GM12878 (cell line): ENCODE measurements around the gene SSX2IP. TPM values are rescaled to one million over a fixed set of nuclear protein-coding genes. Genes with fewer than 3 reads are reported as not detected.

ENCODE experiments used
- ATF7 ChIP-seq: fragments of 450-650 bp; IDR thresholded peaks from 2 replicates; pipeline ENCODE4 v1.6.1; 2016; ENCODE audit warnings: low read depth, mild to moderate bottlenecking
- BCL11A ChIP-seq: IDR thresholded peaks from 2 replicates; pipeline ENCODE4 v1.6.1; 2011; ENCODE audit warnings: low read depth, low read length
- BMI1 ChIP-seq: fragments of 450-650 bp; IDR thresholded peaks from 2 replicates; pipeline ENCODE4 v1.6.1; 2016; ENCODE audit warnings: mild to moderate bottlenecking, moderate library complexity, borderline replicate concordance
- CHD2 ChIP-seq: IDR thresholded peaks from 2 replicates; pipeline ENCODE4 v1.6.1; 2011; ENCODE audit warnings: low read depth, low read length, improper control_type of control experiment, borderline replicate concordance
- CREB1 ChIP-seq: IDR thresholded peaks from 2 replicates; pipeline ENCODE4 v1.6.1; 2012; ENCODE audit warnings: low read depth, mild to moderate bottlenecking, inconsistent platforms
- GABPA ChIP-seq: IDR thresholded peaks from 2 replicates; pipeline ENCODE4 v1.6.1; 2014; ENCODE audit warnings: antibody characterized with exemption, low read depth, mild to moderate bottlenecking, inconsistent platforms
- KDM1A ChIP-seq: fragments of 200-600 bp; sonication (generic); IDR thresholded peaks from 2 replicates; pipeline ENCODE4 v1.6.1; 2016; ENCODE audit warnings: borderline replicate concordance
- MXI1 ChIP-seq: fragments of 150-350 bp; IDR thresholded peaks from 2 replicates; pipeline ENCODE4 v1.6.1; 2011; ENCODE audit warnings: low read depth, mild to moderate bottlenecking, inconsistent platforms, low read length, improper control_type of control experiment
- MYB ChIP-seq: fragments of 150-350 bp; IDR thresholded peaks from 2 replicates; pipeline ENCODE4 v1.6.1; 2014; ENCODE audit warnings: mild to moderate bottlenecking, low read depth, low read length, borderline replicate concordance
- NR2C1 ChIP-seq: fragments of 450-650 bp; IDR thresholded peaks from 2 replicates; pipeline ENCODE4 v1.6.1; 2017; ENCODE audit warnings: antibody characterized with exemption, mild to moderate bottlenecking, moderate library complexity
- POU2F2 ChIP-seq: IDR thresholded peaks from 3 replicates; pipeline ENCODE4 v1.6.1; 2011; ENCODE audit warnings: low read depth, mild to moderate bottlenecking, low read length, borderline replicate concordance
- RELA ChIP-seq: fragments of 450-650 bp; IDR thresholded peaks from 2 replicates; pipeline ENCODE4 v1.8.0; 2014; ENCODE audit warnings: borderline replicate concordance; ENCODE audit not compliant: partially characterized antibody
- SP1 ChIP-seq: IDR thresholded peaks from one replicate; pipeline ENCODE4 v1.6.1; 2011; ENCODE audit warnings: low read depth, low read length
- STAT1 ChIP-seq: fragments of 450-650 bp; conservative IDR thresholded peaks from 2 replicates; pipeline ENCODE4 v1.6.1; 2014; ENCODE audit warnings: antibody characterized with exemption, mild to moderate bottlenecking
- ZNF274 ChIP-seq: IDR thresholded peaks from one replicate; pipeline ENCODE4 v1.8.0; 2011; ENCODE audit not compliant: insufficient read length, insufficient read depth
- ZNF622 ChIP-seq: fragments of 450-650 bp; IDR thresholded peaks from 2 replicates; pipeline ENCODE4 v1.6.1; 2017; ENCODE audit warnings: mild to moderate bottlenecking, inconsistent platforms
- polyA plus RNA-seq, 11 experiments: library from polyadenylated mRNA; depleted of rRNA in 4 of 11; unstranded in 6 of 11; stranded (reverse) in 5 of 11; fragments of >200 nt; fragmentation: Nextera tagmentation in 4 of 11; fragmentation: Illumina TruSeq in 1 of 11; extraction: Ambion mirVana in 4 of 11; extraction: Trizol in 1 of 11; gene quantifications; 1 replicate in 1 of 11; 2 replicates in 10 of 11; pipeline versions ENCODE4 v1.2.1 to v1.2.3, GENCODE V29; 2011 to 2016; ENCODE audit warnings: inconsistent platforms in 2 of 11, missing spikeins in 2 of 11, low read depth in 1 of 11
- total RNA-seq, 4 experiments: library from RNA; depleted of rRNA in 3 of 4; stranded (reverse); fragments of >200 nt in 3 of 4; fragmentation: Illumina TruSeq in 1 of 4; extraction: Trizol in 1 of 4; gene quantifications; 2 replicates each; pipeline versions ENCODE4 v1.2.1 to v1.2.3, GENCODE V29; 2013 to 2021
- TF ChIP-seq, protein P1 (sequence below): fragments of 450-650 bp; formaldehyde crosslinking; IDR thresholded peaks from 2 replicates; pipeline ENCODE4 v1.4.0; 2022; ENCODE audit warnings: mild to moderate bottlenecking, moderate library complexity
- TF ChIP-seq, protein P2 (sequence below): fragments of 450-650 bp; IDR thresholded peaks from 2 replicates; pipeline ENCODE4 v1.6.1; 2014; ENCODE audit warnings: mild to moderate bottlenecking
- TF ChIP-seq, protein P3 (sequence below): IDR thresholded peaks from 2 replicates; pipeline ENCODE4 v1.6.1; 2011; ENCODE audit warnings: borderline replicate concordance, low read depth, mild to moderate bottlenecking, moderate library complexity, low read length; ENCODE audit not compliant: insufficient read depth, poor library complexity, severe bottlenecking
- TF ChIP-seq, protein P4 (sequence below): IDR thresholded peaks from 2 replicates; pipeline ENCODE4 v1.6.1; 2012; ENCODE audit warnings: mild to moderate bottlenecking, low read depth, low read length
- TF ChIP-seq, protein P5 (sequence below): IDR thresholded peaks from 2 replicates; pipeline ENCODE4 v1.6.1; 2011; ENCODE audit warnings: mild to moderate bottlenecking, low read depth, low read length, moderate library complexity; ENCODE audit not compliant: insufficient replicate concordance

Gene SSX2IP
- total and polyA plus RNA-seq, 10 of the 15 experiments (the other 5 are each of a cell fraction or from before 2014, with no cell fraction given), result 3.3 to 14.0 (median 10.4) TPM

DNA sequence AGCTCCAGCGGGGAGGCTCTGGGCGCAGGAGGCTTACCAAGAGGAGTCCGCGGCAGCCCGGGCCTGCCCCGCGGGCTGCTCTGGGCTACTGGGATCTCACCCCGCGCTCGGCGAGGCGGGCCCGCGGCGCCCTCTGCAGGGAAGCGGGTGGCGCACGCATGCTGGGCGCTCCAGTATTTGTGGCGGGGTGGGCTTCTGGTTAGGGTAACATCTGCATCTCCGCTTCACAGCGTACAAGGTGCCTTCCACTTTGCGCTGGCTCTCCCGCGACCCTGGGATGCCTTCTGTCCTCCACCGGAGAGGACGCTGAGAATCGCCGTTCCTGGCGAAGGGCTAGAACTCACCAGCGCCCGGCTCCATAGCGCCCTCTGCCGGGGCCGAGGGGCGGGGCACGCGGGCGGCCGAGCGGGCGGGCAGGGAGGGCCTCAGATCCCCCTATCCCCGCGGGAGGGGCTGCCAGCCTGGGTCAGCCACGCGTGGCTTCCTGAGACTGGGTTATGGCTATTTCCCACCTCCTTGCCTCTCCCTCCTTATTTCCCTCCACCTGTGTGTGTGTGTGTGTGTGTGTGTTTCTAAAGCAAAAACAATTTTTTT lies 69.4 kb downstream of the SSX2IP start (continued):
- TF ChIP-seq, protein P1, sequence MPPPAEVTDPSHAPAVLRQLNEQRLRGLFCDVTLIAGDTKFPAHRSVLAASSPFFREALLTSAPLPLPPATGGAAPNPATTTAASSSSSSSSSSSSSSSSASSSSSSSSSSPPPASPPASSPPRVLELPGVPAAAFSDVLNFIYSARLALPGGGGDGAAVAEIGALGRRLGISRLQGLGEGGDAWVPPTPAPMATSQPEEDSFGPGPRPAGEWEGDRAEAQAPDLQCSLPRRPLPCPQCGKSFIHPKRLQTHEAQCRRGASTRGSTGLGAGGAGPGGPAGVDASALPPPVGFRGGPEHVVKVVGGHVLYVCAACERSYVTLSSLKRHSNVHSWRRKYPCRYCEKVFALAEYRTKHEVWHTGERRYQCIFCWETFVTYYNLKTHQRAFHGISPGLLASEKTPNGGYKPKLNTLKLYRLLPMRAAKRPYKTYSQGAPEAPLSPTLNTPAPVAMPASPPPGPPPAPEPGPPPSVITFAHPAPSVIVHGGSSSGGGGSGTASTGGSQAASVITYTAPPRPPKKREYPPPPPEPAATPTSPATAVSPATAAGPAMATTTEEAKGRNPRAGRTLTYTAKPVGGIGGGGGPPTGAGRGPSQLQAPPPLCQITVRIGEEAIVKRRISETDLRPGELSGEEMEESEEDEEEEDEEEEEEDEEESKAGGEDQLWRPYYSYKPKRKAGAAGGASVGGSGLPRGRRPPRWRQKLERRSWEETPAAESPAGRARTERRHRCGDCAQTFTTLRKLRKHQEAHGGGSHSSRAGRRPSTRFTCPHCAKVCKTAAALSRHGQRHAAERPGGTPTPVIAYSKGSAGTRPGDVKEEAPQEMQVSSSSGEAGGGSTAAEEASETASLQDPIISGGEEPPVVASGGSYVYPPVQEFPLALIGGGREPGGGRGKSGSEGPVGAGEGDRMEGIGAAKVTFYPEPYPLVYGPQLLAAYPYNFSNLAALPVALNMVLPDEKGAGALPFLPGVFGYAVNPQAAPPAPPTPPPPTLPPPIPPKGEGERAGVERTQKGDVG (CRISPR knock-in tag), result no peak
- TF ChIP-seq, protein P2, sequence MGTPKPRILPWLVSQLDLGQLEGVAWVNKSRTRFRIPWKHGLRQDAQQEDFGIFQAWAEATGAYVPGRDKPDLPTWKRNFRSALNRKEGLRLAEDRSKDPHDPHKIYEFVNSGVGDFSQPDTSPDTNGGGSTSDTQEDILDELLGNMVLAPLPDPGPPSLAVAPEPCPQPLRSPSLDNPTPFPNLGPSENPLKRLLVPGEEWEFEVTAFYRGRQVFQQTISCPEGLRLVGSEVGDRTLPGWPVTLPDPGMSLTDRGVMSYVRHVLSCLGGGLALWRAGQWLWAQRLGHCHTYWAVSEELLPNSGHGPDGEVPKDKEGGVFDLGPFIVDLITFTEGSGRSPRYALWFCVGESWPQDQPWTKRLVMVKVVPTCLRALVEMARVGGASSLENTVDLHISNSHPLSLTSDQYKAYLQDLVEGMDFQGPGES, result no peak
- TF ChIP-seq RELA, result peak; percentile 23
- TF ChIP-seq, protein P3, sequence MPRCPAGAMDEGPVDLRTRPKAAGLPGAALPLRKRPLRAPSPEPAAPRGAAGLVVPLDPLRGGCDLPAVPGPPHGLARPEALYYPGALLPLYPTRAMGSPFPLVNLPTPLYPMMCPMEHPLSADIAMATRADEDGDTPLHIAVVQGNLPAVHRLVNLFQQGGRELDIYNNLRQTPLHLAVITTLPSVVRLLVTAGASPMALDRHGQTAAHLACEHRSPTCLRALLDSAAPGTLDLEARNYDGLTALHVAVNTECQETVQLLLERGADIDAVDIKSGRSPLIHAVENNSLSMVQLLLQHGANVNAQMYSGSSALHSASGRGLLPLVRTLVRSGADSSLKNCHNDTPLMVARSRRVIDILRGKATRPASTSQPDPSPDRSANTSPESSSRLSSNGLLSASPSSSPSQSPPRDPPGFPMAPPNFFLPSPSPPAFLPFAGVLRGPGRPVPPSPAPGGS, result no peak
- no peak for TF ChIP-seq SP1
- TF ChIP-seq NR2C1, result no peak
- TF ChIP-seq GABPA, result no peak
- TF ChIP-seq ATF7, result no peak
- TF ChIP-seq ZNF622, result no peak
- TF ChIP-seq, protein P4, sequence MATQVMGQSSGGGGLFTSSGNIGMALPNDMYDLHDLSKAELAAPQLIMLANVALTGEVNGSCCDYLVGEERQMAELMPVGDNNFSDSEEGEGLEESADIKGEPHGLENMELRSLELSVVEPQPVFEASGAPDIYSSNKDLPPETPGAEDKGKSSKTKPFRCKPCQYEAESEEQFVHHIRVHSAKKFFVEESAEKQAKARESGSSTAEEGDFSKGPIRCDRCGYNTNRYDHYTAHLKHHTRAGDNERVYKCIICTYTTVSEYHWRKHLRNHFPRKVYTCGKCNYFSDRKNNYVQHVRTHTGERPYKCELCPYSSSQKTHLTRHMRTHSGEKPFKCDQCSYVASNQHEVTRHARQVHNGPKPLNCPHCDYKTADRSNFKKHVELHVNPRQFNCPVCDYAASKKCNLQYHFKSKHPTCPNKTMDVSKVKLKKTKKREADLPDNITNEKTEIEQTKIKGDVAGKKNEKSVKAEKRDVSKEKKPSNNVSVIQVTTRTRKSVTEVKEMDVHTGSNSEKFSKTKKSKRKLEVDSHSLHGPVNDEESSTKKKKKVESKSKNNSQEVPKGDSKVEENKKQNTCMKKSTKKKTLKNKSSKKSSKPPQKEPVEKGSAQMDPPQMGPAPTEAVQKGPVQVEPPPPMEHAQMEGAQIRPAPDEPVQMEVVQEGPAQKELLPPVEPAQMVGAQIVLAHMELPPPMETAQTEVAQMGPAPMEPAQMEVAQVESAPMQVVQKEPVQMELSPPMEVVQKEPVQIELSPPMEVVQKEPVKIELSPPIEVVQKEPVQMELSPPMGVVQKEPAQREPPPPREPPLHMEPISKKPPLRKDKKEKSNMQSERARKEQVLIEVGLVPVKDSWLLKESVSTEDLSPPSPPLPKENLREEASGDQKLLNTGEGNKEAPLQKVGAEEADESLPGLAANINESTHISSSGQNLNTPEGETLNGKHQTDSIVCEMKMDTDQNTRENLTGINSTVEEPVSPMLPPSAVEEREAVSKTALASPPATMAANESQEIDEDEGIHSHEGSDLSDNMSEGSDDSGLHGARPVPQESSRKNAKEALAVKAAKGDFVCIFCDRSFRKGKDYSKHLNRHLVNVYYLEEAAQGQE, result no peak
- peak; percentile 66; the same call in 2 of the 3 replicates for TF ChIP-seq POU2F2
- TF ChIP-seq MYB, result no peak
- TF ChIP-seq, protein P5, sequence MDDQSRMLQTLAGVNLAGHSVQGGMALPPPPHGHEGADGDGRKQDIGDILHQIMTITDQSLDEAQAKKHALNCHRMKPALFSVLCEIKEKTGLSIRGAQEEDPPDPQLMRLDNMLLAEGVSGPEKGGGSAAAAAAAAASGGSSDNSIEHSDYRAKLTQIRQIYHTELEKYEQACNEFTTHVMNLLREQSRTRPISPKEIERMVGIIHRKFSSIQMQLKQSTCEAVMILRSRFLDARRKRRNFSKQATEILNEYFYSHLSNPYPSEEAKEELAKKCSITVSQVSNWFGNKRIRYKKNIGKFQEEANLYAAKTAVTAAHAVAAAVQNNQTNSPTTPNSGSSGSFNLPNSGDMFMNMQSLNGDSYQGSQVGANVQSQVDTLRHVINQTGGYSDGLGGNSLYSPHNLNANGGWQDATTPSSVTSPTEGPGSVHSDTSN, result no peak
- TF ChIP-seq CHD2, result no peak
- no peak for TF ChIP-seq CREB1
- no peak for TF ChIP-seq BMI1
- TF ChIP-seq MXI1, result no peak
- TF ChIP-seq KDM1A, result no peak
- TF ChIP-seq STAT1, result 0 out of 2 replicates have a peak, but pooled peaks have one; percentile 47
- TF ChIP-seq BCL11A, result no peak
- TF ChIP-seq ZNF274, result no peak
